ENCODE results near the gene PAQR7. TPM values are rescaled to one million over a fixed set of nuclear protein-coding genes. Genes with fewer than 3 reads are reported as not detected.

Gene PAQR7
- total RNA-seq, 1 donor from 2014 or later, result 11.9 TPM

Other genes with a start within 250 kb of the PAQR7 start
- 50.8 and 65.6 TPM in 2 replicates for gene SELENON, start 75.5 kb downstream of the PAQR7 start, total RNA-seq
- 46.3 and 51.0 TPM in 2 replicates for gene MTFR1L, start 55.8 kb downstream of the PAQR7 start, total RNA-seq
- 1.7 and 6.2 TPM in 2 replicates for gene AUNIP, start 16.3 kb downstream of the PAQR7 start, total RNA-seq
- gene STMN1, start 30.7 kb upstream of the PAQR7 start, total RNA-seq, result 182 and 207 TPM in 2 replicates
- 20.8 and 23.1 TPM in 2 replicates for gene PAFAH2, start 122.4 kb upstream of the PAQR7 start, total RNA-seq
- 1.3 TPM in 1 of 2 replicates, not detected in the other for gene EXTL1, start 146.1 kb upstream of the PAQR7 start, total RNA-seq
- gene SLC30A2, start 170.4 kb upstream of the PAQR7 start, total RNA-seq, result 0.48 and 0.75 TPM in 2 replicates
- 0.14 TPM in 1 of 2 replicates, not detected in the other for gene TRIM63, start 191.9 kb upstream of the PAQR7 start, total RNA-seq
- gene PDIK1L, start 236.1 kb upstream of the PAQR7 start, total RNA-seq, result 6.6 and 6.8 TPM in 2 replicates